ENCODE measurements around the gene EEA1. TPM values are rescaled to one million over a fixed set of nuclear protein-coding genes. Genes with fewer than 3 reads are reported as not detected.

EEA1 gene
- total and polyA plus RNA-seq, 2 of the 8 experiments (the other 6 are each of a cell fraction or from before 2014, with no cell fraction given) = 1.0 to 18.8 TPM

DNA sequence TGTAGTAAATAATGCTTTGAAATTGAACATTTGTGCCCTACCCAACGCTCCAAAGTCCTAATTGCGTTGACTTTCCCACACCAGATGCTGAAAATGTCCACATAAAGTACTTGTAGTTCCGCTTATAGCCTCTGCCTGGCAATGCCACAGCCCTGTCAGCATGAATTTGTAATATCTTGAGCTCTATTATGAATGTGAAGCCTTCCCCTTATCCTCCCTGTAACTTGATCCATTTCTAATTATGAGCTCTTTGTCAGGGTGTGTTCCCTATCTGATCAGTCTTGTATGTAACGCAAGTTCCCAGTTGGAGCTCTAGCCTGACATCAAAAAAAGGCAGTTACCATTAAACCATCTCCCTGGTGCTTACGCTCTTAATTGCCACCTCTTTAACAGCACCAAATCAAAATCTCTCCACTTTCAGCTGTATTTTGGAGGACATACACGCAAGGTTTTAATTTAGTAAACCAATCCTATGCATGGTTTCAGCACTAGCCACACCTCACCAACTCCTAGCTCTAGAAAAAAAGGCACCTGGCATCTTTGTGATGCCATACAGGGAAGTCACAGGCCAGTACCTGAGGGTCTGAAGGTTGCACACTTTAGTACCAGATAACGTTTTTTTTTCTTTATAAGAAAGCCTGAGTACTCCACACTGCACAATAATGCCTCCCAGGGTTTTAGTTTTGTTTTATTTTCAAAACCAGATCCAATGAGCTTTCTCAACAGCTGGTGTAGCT lies 69.3 kb downstream of the EEA1 start:
- H2BK15ac ChIP-seq (ENCODE audit: low read length) = no peak overlapping the region
- H3K18ac ChIP-seq (ENCODE audit: extremely low read depth, low read length) = no peak overlapping the region
- no peak overlapping the region for H3K4me2 ChIP-seq (ENCODE audit: insufficient read depth in 1 of 2, low read depth in 2 of 2, low read length in 2 of 2)
- FAIRE-seq (no peak), DNase-seq (ENCODE audit: low read depth in 1 of 2, low spot score in 2 of 2) (no peak)
- 91% methylated on average over 7 of the region's 7 CpGs; no CpG with 5 or more reads in 1 of the 2 experiments for WGBS, 2 experiments (ENCODE audit: extremely low coverage in 1 of 2, insufficient coverage in 1 of 2, insufficient read length in 1 of 2, insufficient replicate concordance in 2 of 2, low coverage in 1 of 2, low lambda C conversion rate in 2 of 2, missing lambda C conversion rate in 1 of 2)
- H4K91ac ChIP-seq (replicated peaks; ENCODE audit: insufficient read length, low read length) = no peak overlapping the region
- H3K23ac ChIP-seq (ENCODE audit: insufficient read length) = no peak overlapping the region
- TF ChIP-seq RFX5 (IDR thresholded peaks at IDR 0.05; ENCODE audit: borderline replicate concordance, low read depth, low read length) (no peak), SUZ12 (IDR thresholded peaks at IDR 0.05; ENCODE audit: low read length) (no peak), EZH2 (IDR thresholded peaks at IDR 0.05; ENCODE audit: low read depth, low read length, severe bottlenecking) (no peak), KDM4A (IDR thresholded peaks at IDR 0.05; ENCODE audit: low read depth, low read length, severe bottlenecking) (no peak), YY1 (IDR thresholded peaks at IDR 0.05; ENCODE audit: low read depth, low read length) (no peak), JUND (IDR thresholded peaks at IDR 0.05; ENCODE audit: low read length) (no peak), TAF1 (IDR thresholded peaks at IDR 0.05; ENCODE audit: low read depth, low read length) (no peak), CREB1 (IDR thresholded peaks at IDR 0.05) (no peak), SP2 (IDR thresholded peaks at IDR 0.05; ENCODE audit: low read length) (no peak), CBX8 (IDR thresholded peaks at IDR 0.05; ENCODE audit: borderline replicate concordance, low read depth, low read length) (no peak), SIN3A (conservative IDR thresholded peaks at IDR 0.05 in 1 of 2, IDR thresholded peaks at IDR 0.05 in 1 of 2; ENCODE audit: low read depth in 1 of 2, low read length in 2 of 2) (no peak), CTBP2 (IDR thresholded peaks at IDR 0.05; ENCODE audit: borderline replicate concordance, insufficient read depth, insufficient read length, low read length) (no peak)
- no peak overlapping the region for H2AK5ac ChIP-seq (ENCODE audit: low read depth, low read length)
- H3K27me3 ChIP-seq (replicated peaks in 1 of 4; ENCODE audit: control insufficient read depth in 3 of 4, extremely low read depth in 1 of 4, insufficient read depth in 3 of 4, low read length in 3 of 4) = no peaks in the 10 kb centered on the region
- H2BK120ac ChIP-seq (replicated peaks; ENCODE audit: low read depth, low read length) = no peak overlapping the region
- no peak overlapping the region for H4K8ac ChIP-seq (ENCODE audit: extremely low read depth, insufficient read depth, low read length)
- no peak overlapping the region for H3K9ac ChIP-seq (replicated peaks in 1 of 4; ENCODE audit: extremely low read depth in 1 of 4, low read depth in 3 of 4, low read length in 3 of 4)
- no peaks in the 10 kb centered on the region for H3K4me1 ChIP-seq (replicated peaks in 1 of 4; ENCODE audit: control insufficient read depth in 3 of 4, insufficient read depth in 4 of 4, low read length in 3 of 4)
- H2AFZ ChIP-seq (ENCODE audit: low read length) = no peak overlapping the region
- no peak overlapping the region for H2BK5ac ChIP-seq (ENCODE audit: low read depth, low read length)
- no peaks in the 10 kb centered on the region for H3K9me3 ChIP-seq (ENCODE audit: insufficient read depth in 2 of 2, low read depth in 1 of 2, low read length in 1 of 2)
- no peaks in the 10 kb centered on the region for H4K20me1 ChIP-seq (replicated peaks in 1 of 2; ENCODE audit: control insufficient read depth in 1 of 2, insufficient read depth in 2 of 2, low read length in 2 of 2)
- no peak overlapping the region for H3K4ac ChIP-seq (replicated peaks; ENCODE audit: insufficient read length, low read depth, low read length)
- no peak overlapping the region for H4K5ac ChIP-seq (ENCODE audit: insufficient read length, low read depth, low read length)
- H3K14ac ChIP-seq (ENCODE audit: insufficient read length) = no peak overlapping the region
- peaks cover 0 to 3% (median 0%) of the 10 kb centered on the region in 4 experiments; a peak in 2 of 8 replicates for H3K36me3 ChIP-seq (ENCODE audit: control insufficient read depth in 2 of 4, insufficient read depth in 4 of 4, low read length in 3 of 4)
- POLR2A ChIA-PET (ENCODE audit: partially characterized antibody) = interaction anchor here (0.7 kb wide), 1 partner anchor 13 kb away, joined by 4 read pairs; no protein-coding TSS in a partner anchor
- H3K56ac ChIP-seq (replicated peaks; ENCODE audit: insufficient read length, low read depth, low read length) = no peak overlapping the region
- H3K23me2 ChIP-seq (ENCODE audit: low read depth, low read length) = no peaks in the 10 kb centered on the region
- H3K79me1 ChIP-seq (ENCODE audit: low read depth, low read length) = no peaks in the 10 kb centered on the region
- no peak overlapping the region for H2BK12ac ChIP-seq (ENCODE audit: low read depth, low read length)
- CTCF ChIA-PET (ENCODE audit: partially characterized antibody) = interaction anchor here (0.7 to 1.4 kb wide), 6 partner anchors 10 to 239 kb away, joined by 3 to 5 read pairs (median 3); no protein-coding TSS in a partner anchor
- no peak overlapping the region for H2BK20ac ChIP-seq (ENCODE audit: low read length)
- no peak overlapping the region for H3K4me3 ChIP-seq (ENCODE audit: extremely low read depth in 1 of 4, insufficient read depth in 2 of 4, low read depth in 3 of 4, low read length in 4 of 4)
- no peaks in the 10 kb centered on the region for H3K79me2 ChIP-seq (ENCODE audit: control insufficient read depth in 1 of 2, insufficient read depth in 2 of 2, low read length in 2 of 2)
- no peak overlapping the region for H3K27ac ChIP-seq (ENCODE audit: low read depth, low read length)

Data from H1 (cell line).